GM23248 (cell line): ENCODE data around the gene ZBTB18. TPM values are rescaled to one million over a fixed set of nuclear protein-coding genes. Genes with fewer than 3 reads are reported as not detected.

Experiments used
- DNase-seq: peaks from one replicate; pipeline ENCODE4 v3.0.0-alpha.2; 2015
- H2AFZ ChIP-seq: fragments of 200-600 bp; sonication (generic); 2 replicates; pipeline ENCODE4 v1.6.1; 2016; ENCODE audit warnings: antibody characterized with exemption
- H3F3A ChIP-seq: fragments of 200-600 bp; sonication (generic); 2 replicates; pipeline ENCODE4 v1.6.1; 2016; ENCODE audit warnings: mild to moderate bottlenecking, antibody characterized with exemption, mixed run types; ENCODE audit not compliant: insufficient read depth
- H3K27ac ChIP-seq: fragments of 200-600 bp; sonication (generic); 2 replicates; pipeline ENCODE4 v1.5.1; 2016; ENCODE audit warnings: mild to moderate bottlenecking
- H3K27me3 ChIP-seq: fragments of 200-600 bp; sonication (generic); replicated peaks from 2 replicates; pipeline ENCODE4 v1.6.1; 2016; ENCODE audit warnings: mild to moderate bottlenecking; ENCODE audit not compliant: insufficient read depth
- H3K36me3 ChIP-seq: fragments of 200-600 bp; sonication (generic); 2 replicates; pipeline ENCODE4 v1.6.1; 2016; ENCODE audit warnings: low read depth, mild to moderate bottlenecking
- H3K4me1 ChIP-seq: fragments of 200-600 bp; sonication (generic); 2 replicates; pipeline ENCODE4 v1.6.1; 2016; ENCODE audit warnings: mild to moderate bottlenecking; ENCODE audit not compliant: insufficient read depth
- H3K4me2 ChIP-seq: fragments of 200-600 bp; sonication (generic); one replicate; pipeline ENCODE4 v1.6.1; 2016; ENCODE audit warnings: mild to moderate bottlenecking; ENCODE audit not compliant: unreplicated experiment
- H3K4me3 ChIP-seq: fragments of 200-600 bp; sonication (generic); 2 replicates; pipeline ENCODE4 v1.5.1; 2016; ENCODE audit warnings: mild to moderate bottlenecking
- H3K79me2 ChIP-seq: fragments of 200-600 bp; sonication (generic); 2 replicates; pipeline ENCODE4 v1.6.1; 2016; ENCODE audit warnings: mild to moderate bottlenecking; ENCODE audit not compliant: insufficient read depth
- H3K9ac ChIP-seq: fragments of 200-600 bp; sonication (generic); 2 replicates; pipeline ENCODE4 v1.6.1; 2016; ENCODE audit warnings: mild to moderate bottlenecking
- H3K9me2 ChIP-seq: fragments of 200-600 bp; sonication (generic); 2 replicates; pipeline ENCODE4 v1.6.1; 2016; ENCODE audit warnings: mixed run types, mild to moderate bottlenecking, moderate library complexity; ENCODE audit not compliant: insufficient read depth
- H3K9me3 ChIP-seq: fragments of 200-600 bp; sonication (generic); one replicate; pipeline ENCODE4 v1.6.1; 2017; ENCODE audit warnings: low read depth
- H4K20me1 ChIP-seq: fragments of 200-600 bp; sonication (generic); 2 replicates; pipeline ENCODE4 v1.6.0; 2016; ENCODE audit not compliant: insufficient read depth
- EZH2 ChIP-seq: fragments of 200-600 bp; sonication (generic); IDR thresholded peaks from 2 replicates; pipeline ENCODE4 v1.6.1; 2018; ENCODE audit warnings: antibody characterized with exemption, mild to moderate bottlenecking; ENCODE audit not compliant: insufficient read depth, poor library complexity, severe bottlenecking
- EZH2phosphoT487 ChIP-seq: fragments of 200-600 bp; sonication (generic); IDR thresholded peaks from 2 replicates; pipeline ENCODE4 v1.6.1; 2018; ENCODE audit warnings: antibody characterized with exemption, moderate library complexity, mild to moderate bottlenecking, low read depth; ENCODE audit not compliant: insufficient read depth
- WGBS, 2 experiments: methylation state at CpG; one replicate each; pipeline ENCODE4 v1.1.6; 2015 to 2017; ENCODE audit warnings: low lambda C conversion rate in 2 of 2, low coverage in 1 of 2; ENCODE audit errors: missing lambda C conversion rate in 2 of 2; 5-methylcytosine and 5-hydroxymethylcytosine counted together
- in situ Hi-C: fragments of 300-500 bp; cut with MboI; formaldehyde crosslinking; loops from 2 replicates; pipeline ENCODE4 v1.15.0; 2020
- polyA plus RNA-seq: library from polyadenylated mRNA; unstranded; fragments of >200 nt; fragmentation: Nextera tagmentation; extraction: Ambion mirVana; gene quantifications from 2 replicates; pipeline ENCODE4 v1.2.1, GENCODE V29; 2016
- total RNA-seq: library from RNA; depleted of rRNA; stranded (reverse); fragments of >200 nt; shearing (Covaris generic); gene quantifications from 2 replicates; pipeline ENCODE4 v1.2.3, GENCODE V29; 2014

ZBTB18 gene
- total and polyA plus RNA-seq, 2 experiments from 2014 or later, result 0.25 to 9.2 TPM

- no peak overlapping the region for H3K4me2 ChIP-seq
- in situ Hi-C loops, result no loop called here
- H3K4me3 ChIP-seq, result no peak overlapping the region
- no peaks in the 10 kb centered on the region for H3K4me1 ChIP-seq
- TF ChIP-seq EZH2phosphoT487 (no peak), EZH2 (no peak)
- no peak overlapping the region for H3K9ac ChIP-seq
- no peak for DNase-seq
- 30 to 33% methylated on average over 3 of the region's 3 CpGs for WGBS, 2 experiments
- H3K36me3 ChIP-seq, result no peaks in the 10 kb centered on the region
- no peaks in the 10 kb centered on the region for H3K79me2 ChIP-seq
- H3K27me3 ChIP-seq, result peaks cover 25% of the 10 kb centered on the region; the same call in 1 of the 2 replicates
- no peaks in the 10 kb centered on the region for H3K9me2 ChIP-seq
- no peaks in the 10 kb centered on the region for H3F3A ChIP-seq
- no peaks in the 10 kb centered on the region for H4K20me1 ChIP-seq
- H3K9me3 ChIP-seq, result no peaks in the 10 kb centered on the region
- H3K27ac ChIP-seq, result no peak overlapping the region
- no peak overlapping the region for H2AFZ ChIP-seq
These were observed 33.7 kb downstream of the ZBTB18 start for GRCh38 chr1:244084763-244085162.

GRCh38 chr1:244085891-244086290 lies 34.8 kb downstream of the ZBTB18 start:
- no peaks in the 10 kb centered on the region for H3F3A ChIP-seq
- no peaks in the 10 kb centered on the region for H4K20me1 ChIP-seq
- no peaks in the 10 kb centered on the region for H3K79me2 ChIP-seq
- no peak overlapping the region for H2AFZ ChIP-seq
- no peak overlapping the region for H3K4me3 ChIP-seq
- no peak overlapping the region for H3K27ac ChIP-seq
- 42 to 70% methylated on average over 2 of the region's 2 CpGs for WGBS, 2 experiments
- DNase-seq, result no peak
- peaks cover 20% of the 10 kb centered on the region; the same call in 1 of the 2 replicates for H3K27me3 ChIP-seq
- H3K4me2 ChIP-seq, result no peak overlapping the region
- TF ChIP-seq EZH2 (no peak), EZH2phosphoT487 (no peak)
- no peaks in the 10 kb centered on the region for H3K4me1 ChIP-seq
- no peaks in the 10 kb centered on the region for H3K36me3 ChIP-seq
- no peaks in the 10 kb centered on the region for H3K9me2 ChIP-seq
- in situ Hi-C loops, result no loop called here
- no peaks in the 10 kb centered on the region for H3K9me3 ChIP-seq
- no peak overlapping the region for H3K9ac ChIP-seq

GRCh38 chr1:244087021-244087560 lies 36.0 kb downstream of the ZBTB18 start:
- Histone ChIP-seq H3K36me3 (no peaks in the 10 kb centered on the region), H3K9me2 (no peaks in the 10 kb centered on the region), H3K27me3 (peaks cover 10% of the 10 kb centered on the region; the same call in 1 of the 2 replicates), H3K9me3 (no peaks in the 10 kb centered on the region), H3F3A (peaks cover 8% of the 10 kb centered on the region; the same call in 1 of the 2 replicates), H3K9ac (no peak overlapping the region), H3K4me3 (no peak overlapping the region), H3K4me1 (peaks cover 8% of the 10 kb centered on the region), H3K79me2 (no peaks in the 10 kb centered on the region), H2AFZ (no peak overlapping the region), H3K4me2 (no peak overlapping the region), H3K27ac (no peak overlapping the region), H4K20me1 (no peaks in the 10 kb centered on the region)
- DNase-seq, result no peak
- 78 to 83% methylated on average over 13 of the region's 13 CpGs for WGBS, 2 experiments
- in situ Hi-C loops, result no loop called here
- no peak for TF ChIP-seq EZH2phosphoT487
- TF ChIP-seq EZH2, result no peak

GRCh38 chr1:244087611-244088010 lies 36.5 kb downstream of the ZBTB18 start:
- H3K4me2 ChIP-seq, result no peak overlapping the region
- H4K20me1 ChIP-seq, result no peaks in the 10 kb centered on the region
- no peak overlapping the region for H3K27ac ChIP-seq
- TF ChIP-seq EZH2phosphoT487 (no peak), EZH2 (no peak)
- H3K36me3 ChIP-seq, result no peaks in the 10 kb centered on the region
- H3K79me2 ChIP-seq, result no peaks in the 10 kb centered on the region
- peaks cover 13% of the 10 kb centered on the region for H3K4me1 ChIP-seq
- H3K27me3 ChIP-seq, result peaks cover 10% of the 10 kb centered on the region; the same call in 1 of the 2 replicates
- H3K9ac ChIP-seq, result no peak overlapping the region
- H3K9me2 ChIP-seq, result no peaks in the 10 kb centered on the region
- no peak for DNase-seq
- WGBS, 2 experiments, result 78 to 87% methylated on average over 7 of the region's 7 CpGs
- H3F3A ChIP-seq, result peaks cover 9% of the 10 kb centered on the region; the same call in 1 of the 2 replicates
- no peak overlapping the region for H2AFZ ChIP-seq
- no peak overlapping the region for H3K4me3 ChIP-seq
- in situ Hi-C loops, result no loop called here
- H3K9me3 ChIP-seq, result no peaks in the 10 kb centered on the region

GRCh38 chr1:244088161-244088560 lies 37.1 kb downstream of the ZBTB18 start:
- Histone ChIP-seq H3K79me2 (no peaks in the 10 kb centered on the region), H3K4me3 (no peak overlapping the region), H3K27ac (no peak overlapping the region), H3K9me3 (no peaks in the 10 kb centered on the region), H3K27me3 (peaks cover 10% of the 10 kb centered on the region; the same call in 1 of the 2 replicates), H3K4me1 (peaks cover 18% of the 10 kb centered on the region), H3K36me3 (no peaks in the 10 kb centered on the region), H3K9ac (no peak overlapping the region), H3K4me2 (no peak overlapping the region), H3K9me2 (no peaks in the 10 kb centered on the region), H3F3A (peaks cover 9% of the 10 kb centered on the region; the same call in 1 of the 2 replicates), H2AFZ (no peak overlapping the region), H4K20me1 (no peaks in the 10 kb centered on the region)
- no peak for DNase-seq
- in situ Hi-C loops, result no loop called here
- TF ChIP-seq EZH2, result no peak
- TF ChIP-seq EZH2phosphoT487, result no peak
- 74 to 85% methylated on average over 6 of the region's 6 CpGs for WGBS, 2 experiments
